Glutamatergic neuron (in vitro differentiated cells): ENCODE results near the gene CHD9. TPM values are rescaled to one million over a fixed set of nuclear protein-coding genes. Genes with fewer than 3 reads are reported as not detected.
"Not testable (repeated sequence)": the region's sequence is repeated elsewhere in the genome, so short reads cannot be mapped to it uniquely, and the experiment has no call there.

Source experiments
- DNase-seq: peaks from one replicate; pipeline ENCODE4 v3.0.0; 2022
- H3K27ac Mint-ChIP-seq: one replicate; pipeline ENCODE4 v1.8.0; 2020; ENCODE audit warnings: mild to moderate bottlenecking, mixed read lengths, inconsistent platforms; ENCODE audit not compliant: unreplicated experiment
- H3K27me3 Mint-ChIP-seq: one replicate; pipeline ENCODE4 v1.8.0; 2020; ENCODE audit warnings: mild to moderate bottlenecking, moderate library complexity, mixed read lengths, inconsistent platforms; ENCODE audit not compliant: unreplicated experiment
- H3K36me3 Mint-ChIP-seq: one replicate; pipeline ENCODE4 v1.8.0; 2020; ENCODE audit warnings: mild to moderate bottlenecking, mixed read lengths, inconsistent platforms; ENCODE audit not compliant: unreplicated experiment
- H3K4me1 Mint-ChIP-seq: one replicate; pipeline ENCODE4 v1.8.0; 2020; ENCODE audit warnings: mild to moderate bottlenecking, low read depth, mixed read lengths, inconsistent platforms; ENCODE audit not compliant: unreplicated experiment
- H3K4me3 Mint-ChIP-seq: one replicate; pipeline ENCODE4 v1.8.0; 2020; ENCODE audit warnings: mild to moderate bottlenecking, mixed read lengths, inconsistent platforms; ENCODE audit not compliant: unreplicated experiment
- H3K9me3 Mint-ChIP-seq: one replicate; pipeline ENCODE4 v1.8.0; 2020; ENCODE audit warnings: mild to moderate bottlenecking, moderate library complexity, mixed read lengths, inconsistent platforms; ENCODE audit not compliant: unreplicated experiment
- total RNA-seq: library from RNA; stranded (reverse); fragmentation: NEBNext Ultra II Directional; extraction: Animal tissue kit (Norgen Biotek cat#: 25700); gene quantifications from one replicate; pipeline ENCODE4 v1.2.1, GENCODE V29; 2021; ENCODE audit not compliant: unreplicated experiment
- TF ChIP-seq, protein P1 (sequence below): fragments of 200-600 bp; sonication (generic); IDR thresholded peaks from one replicate; pipeline ENCODE4 v1.5.0; 2021; ENCODE audit not compliant: partially characterized antibody, unreplicated experiment

Gene CHD9
- total RNA-seq, 1 donor from 2014 or later: 120 TPM

DNA sequence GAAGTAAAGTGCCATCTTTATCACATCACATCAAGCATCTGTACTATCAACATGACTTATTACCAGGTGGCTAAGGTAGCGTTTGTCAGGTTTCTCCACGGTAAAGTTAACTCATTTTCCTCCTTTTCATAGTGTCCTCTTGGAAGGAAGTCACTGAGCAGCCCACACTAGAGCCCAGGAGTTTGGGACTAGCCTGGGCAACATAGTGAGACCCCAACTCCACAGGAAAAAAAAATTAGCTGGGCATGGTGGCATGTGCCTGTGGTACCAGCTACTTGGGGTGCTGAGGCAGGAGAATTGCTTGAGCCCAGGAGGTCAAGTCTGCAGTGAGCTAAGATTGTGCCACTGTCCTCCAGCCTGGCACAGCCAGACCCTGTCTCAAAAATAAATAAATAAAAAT, 12.9 kb downstream of the CHD9 start:
- H3K36me3 Mint-ChIP-seq: no peaks in the 10 kb centered on the region
- no peak overlapping the region for H3K27ac Mint-ChIP-seq

DNA sequence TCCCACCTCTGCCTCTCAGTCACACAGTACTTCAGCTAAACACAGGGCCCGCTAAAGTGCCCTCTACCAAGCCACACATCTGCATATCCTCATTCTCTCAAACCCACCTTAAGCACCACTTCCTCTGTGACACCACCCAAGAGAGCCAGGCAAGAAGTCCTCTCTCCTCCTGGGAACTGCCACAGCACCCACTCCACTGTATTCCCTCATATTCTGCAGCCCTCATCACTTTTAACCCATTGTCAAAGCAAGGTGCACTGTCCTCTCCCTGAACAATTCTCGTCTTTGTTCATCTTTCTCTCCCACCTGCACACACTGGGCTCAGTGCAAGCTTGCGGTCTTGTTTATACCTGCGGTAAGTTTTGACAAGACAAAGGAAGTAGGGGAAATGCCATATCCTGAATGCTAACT, 13.6 kb downstream of the CHD9 start:
- Mint-ChIP-seq H3K4me3 (no peak overlapping the region), H3K4me1 (peaks cover 18% of the 10 kb centered on the region), H3K36me3 (no peaks in the 10 kb centered on the region), H3K27me3 (peaks cover 5% of the 10 kb centered on the region), H3K9me3 (peaks cover 6% of the 10 kb centered on the region), H3K27ac (no peak overlapping the region)
- no peak for DNase-seq
- TF ChIP-seq, protein P1, sequence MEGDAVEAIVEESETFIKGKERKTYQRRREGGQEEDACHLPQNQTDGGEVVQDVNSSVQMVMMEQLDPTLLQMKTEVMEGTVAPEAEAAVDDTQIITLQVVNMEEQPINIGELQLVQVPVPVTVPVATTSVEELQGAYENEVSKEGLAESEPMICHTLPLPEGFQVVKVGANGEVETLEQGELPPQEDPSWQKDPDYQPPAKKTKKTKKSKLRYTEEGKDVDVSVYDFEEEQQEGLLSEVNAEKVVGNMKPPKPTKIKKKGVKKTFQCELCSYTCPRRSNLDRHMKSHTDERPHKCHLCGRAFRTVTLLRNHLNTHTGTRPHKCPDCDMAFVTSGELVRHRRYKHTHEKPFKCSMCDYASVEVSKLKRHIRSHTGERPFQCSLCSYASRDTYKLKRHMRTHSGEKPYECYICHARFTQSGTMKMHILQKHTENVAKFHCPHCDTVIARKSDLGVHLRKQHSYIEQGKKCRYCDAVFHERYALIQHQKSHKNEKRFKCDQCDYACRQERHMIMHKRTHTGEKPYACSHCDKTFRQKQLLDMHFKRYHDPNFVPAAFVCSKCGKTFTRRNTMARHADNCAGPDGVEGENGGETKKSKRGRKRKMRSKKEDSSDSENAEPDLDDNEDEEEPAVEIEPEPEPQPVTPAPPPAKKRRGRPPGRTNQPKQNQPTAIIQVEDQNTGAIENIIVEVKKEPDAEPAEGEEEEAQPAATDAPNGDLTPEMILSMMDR: no peak

More for the DNA sequence above, 12.9 kb downstream of the CHD9 start:
- TF ChIP-seq, protein P1: no peak
- H3K4me3 Mint-ChIP-seq: no peak overlapping the region
- peaks cover 5% of the 10 kb centered on the region for H3K27me3 Mint-ChIP-seq
- H3K9me3 Mint-ChIP-seq: peaks cover 2% of the 10 kb centered on the region
- no peak for DNase-seq
- H3K4me1 Mint-ChIP-seq: peaks cover 18% of the 10 kb centered on the region

DNA sequence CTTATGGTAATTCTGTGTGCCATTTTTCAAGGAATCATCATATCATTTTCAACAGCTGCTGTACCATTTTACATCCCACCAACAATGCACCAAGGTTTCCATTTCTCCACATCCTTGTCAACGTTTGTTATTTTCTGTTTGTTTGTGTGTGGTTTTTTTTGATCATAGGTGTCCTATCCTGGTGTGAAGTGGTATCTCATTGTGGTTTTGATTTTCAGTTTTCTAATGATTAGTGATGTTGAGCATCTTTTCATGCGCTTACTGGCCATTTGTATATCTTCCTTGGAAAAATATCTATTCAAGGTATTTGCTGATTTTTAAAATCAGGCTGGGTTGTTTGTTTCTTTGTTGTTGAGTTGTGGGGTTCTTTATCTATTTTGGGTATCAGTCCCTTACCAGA, 15.0 kb downstream of the CHD9 start:
- H3K27me3 Mint-ChIP-seq: peaks cover 3% of the 10 kb centered on the region
- no peak overlapping the region for H3K4me3 Mint-ChIP-seq
- DNase-seq: no peak
- peaks cover 6% of the 10 kb centered on the region for H3K9me3 Mint-ChIP-seq
- TF ChIP-seq, protein P1: no peak
- H3K27ac Mint-ChIP-seq: no peak overlapping the region
- peaks cover 17% of the 10 kb centered on the region for H3K4me1 Mint-ChIP-seq
- peaks cover 8% of the 10 kb centered on the region for H3K36me3 Mint-ChIP-seq

DNA sequence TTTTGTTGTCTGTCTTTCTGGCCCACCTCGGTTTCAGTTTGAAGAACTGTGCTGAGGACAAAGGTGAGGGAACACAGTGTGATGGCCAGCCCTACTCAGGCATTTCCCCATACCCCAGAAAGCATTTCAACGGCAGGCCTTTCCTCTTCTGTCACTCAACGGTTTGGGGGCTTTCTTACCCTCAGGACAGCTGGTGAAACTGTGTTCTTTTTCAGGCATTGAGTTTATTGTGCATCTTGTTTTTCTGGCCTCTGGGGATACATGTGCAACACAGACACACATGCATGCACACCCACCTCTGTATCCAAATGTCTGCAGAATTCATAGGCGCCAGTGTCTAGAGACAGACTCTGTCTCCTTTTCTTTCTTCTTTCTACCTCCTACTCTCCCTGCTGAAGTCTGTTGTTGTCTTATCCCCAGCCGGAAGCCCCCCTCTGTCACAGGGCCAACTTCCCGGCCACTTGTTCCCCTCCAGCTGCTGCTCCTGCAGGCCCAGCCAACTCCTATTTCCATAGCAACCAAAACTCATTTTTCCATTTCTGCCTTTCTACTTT, 17.0 kb downstream of the CHD9 start:
- H3K27ac Mint-ChIP-seq: peak overlapping the region; percentile 80

DNA sequence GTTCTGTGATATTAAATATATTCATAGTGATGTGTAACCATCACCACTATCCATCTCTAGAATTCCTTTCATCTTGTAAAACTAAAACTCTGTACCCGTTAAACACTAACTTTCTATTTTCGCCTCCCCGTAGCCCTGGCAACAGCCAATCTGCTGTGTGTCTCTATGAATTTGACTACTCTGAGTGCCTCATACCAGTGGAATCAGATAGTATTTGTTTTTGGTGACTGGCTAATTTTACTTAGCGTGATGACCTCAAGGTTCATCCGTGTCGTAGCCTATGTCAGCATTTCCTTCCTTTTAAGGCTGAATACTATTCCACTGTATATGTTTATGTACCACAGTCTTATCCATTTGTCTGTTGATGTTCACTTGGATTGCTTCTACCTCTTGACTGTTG, 18.2 kb downstream of the CHD9 start:
- Mint-ChIP-seq H3K27me3 (peaks cover 2% of the 10 kb centered on the region), H3K9me3 (peaks cover 9% of the 10 kb centered on the region), H3K4me3 (no peak overlapping the region), H3K36me3 (peaks cover 17% of the 10 kb centered on the region), H3K4me1 (peaks cover 10% of the 10 kb centered on the region), H3K27ac (no peak overlapping the region)
- TF ChIP-seq, protein P1: no peak
- DNase-seq: no peak

More for the DNA sequence above, 17.0 kb downstream of the CHD9 start:
- Mint-ChIP-seq H3K36me3 (peaks cover 17% of the 10 kb centered on the region), H3K4me1 (peaks cover 10% of the 10 kb centered on the region), H3K9me3 (peaks cover 9% of the 10 kb centered on the region), H3K4me3 (peak overlapping the region; percentile 24), H3K27me3 (peaks cover 2% of the 10 kb centered on the region)
- TF ChIP-seq, protein P1: no peak
- no peak for DNase-seq

DNA sequence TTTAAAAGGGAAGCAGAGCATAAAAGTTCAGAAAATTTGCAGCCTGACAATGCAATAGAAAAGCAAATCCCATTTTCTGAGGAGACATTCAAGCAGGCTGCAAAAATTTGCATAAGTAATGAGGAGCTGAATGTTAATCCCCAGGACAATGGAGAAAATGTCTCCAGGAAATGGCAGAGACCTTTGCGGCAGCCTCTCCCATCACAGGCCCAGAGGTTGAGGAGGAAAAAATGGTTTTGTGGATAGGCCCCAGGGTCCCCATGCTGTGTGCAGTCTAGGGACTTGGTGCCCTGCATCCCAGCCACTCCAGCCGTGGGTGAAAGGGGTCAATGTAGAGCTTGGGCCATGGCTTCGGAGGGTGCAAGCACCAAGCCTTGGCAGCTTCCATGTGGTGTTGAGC, 19.5 kb downstream of the CHD9 start:
- H3K4me1 Mint-ChIP-seq: peaks cover 13% of the 10 kb centered on the region
- DNase-seq, H3K9me3 Mint-ChIP-seq, H3K27me3 Mint-ChIP-seq, H3K4me3 Mint-ChIP-seq, H3K27ac Mint-ChIP-seq: not testable (repeated sequence)
- peaks cover 17% of the 10 kb centered on the region for H3K36me3 Mint-ChIP-seq

DNA sequence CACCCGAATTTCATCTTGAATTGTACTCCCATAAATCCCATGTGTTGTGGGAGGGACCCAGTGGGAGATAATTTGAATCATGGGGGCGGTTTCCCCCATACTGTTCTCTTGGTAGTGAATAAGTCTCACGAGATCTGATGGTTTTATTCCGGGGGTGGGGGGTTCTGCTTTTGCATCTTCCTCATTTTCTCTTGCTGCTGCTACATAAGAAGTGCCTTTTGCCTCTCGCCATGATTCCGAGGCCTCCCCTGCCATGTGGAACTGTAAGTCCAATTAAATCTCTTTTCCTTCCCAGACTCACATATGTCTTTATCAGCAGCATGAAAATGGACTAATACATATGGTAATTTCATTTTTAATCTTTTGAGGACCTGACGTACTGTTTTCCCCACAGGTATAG, 20.7 kb downstream of the CHD9 start:
- Mint-ChIP-seq H3K4me1 (peaks cover 25% of the 10 kb centered on the region), H3K36me3 (peaks cover 17% of the 10 kb centered on the region)
- not testable (repeated sequence) for H3K4me3 Mint-ChIP-seq, H3K27ac Mint-ChIP-seq, H3K27me3 Mint-ChIP-seq, H3K9me3 Mint-ChIP-seq, DNase-seq
